Mesenchymal stem cell (in vitro differentiated cells and primary cell): ENCODE measurements around the gene MAPKAPK3.

Experiments used
- DNase-seq: peaks from one replicate; pipeline ENCODE4 v3.0.0-alpha.2; 2013
- H2AFZ ChIP-seq: one replicate; pipeline ENCODE4 v1.6.1; 2013; ENCODE audit warnings: low read depth, mild to moderate bottlenecking, control low read depth, inconsistent platforms, low read length, moderate library complexity
- H2AK5ac ChIP-seq: 2 replicates; pipeline ENCODE4 v1.6.1; 2013; ENCODE audit warnings: low read length, moderate library complexity, mild to moderate bottlenecking, inconsistent platforms; ENCODE audit not compliant: severe bottlenecking
- H2BK120ac ChIP-seq: one replicate; pipeline ENCODE4 v1.6.1; 2013; ENCODE audit warnings: low read depth, mild to moderate bottlenecking, inconsistent platforms, low read length, moderate library complexity
- H2BK12ac ChIP-seq, 2 experiments: one replicate each; pipeline ENCODE4 v1.6.1; 2013; ENCODE audit warnings: inconsistent platforms in 2 of 2, low read length in 2 of 2, mild to moderate bottlenecking in 2 of 2, moderate library complexity in 2 of 2, control low read depth in 1 of 2
- H2BK15ac ChIP-seq: one replicate; pipeline ENCODE4 v1.6.1; 2013; ENCODE audit warnings: mild to moderate bottlenecking, low read depth, inconsistent platforms; ENCODE audit not compliant: poor library complexity, severe bottlenecking
- H2BK5ac ChIP-seq: 2 replicates; pipeline ENCODE4 v1.6.1; 2013; ENCODE audit warnings: low read depth, mild to moderate bottlenecking, low read length, control low read depth, inconsistent platforms; ENCODE audit not compliant: poor library complexity, severe bottlenecking
- H3K14ac ChIP-seq, 2 experiments: one replicate each; pipeline ENCODE4 v1.6.1; 2013; ENCODE audit warnings: inconsistent platforms in 2 of 2, low read length in 2 of 2, control low read depth in 1 of 2, mild to moderate bottlenecking in 1 of 2, moderate library complexity in 1 of 2
- H3K18ac ChIP-seq, 2 experiments: one replicate each; pipeline ENCODE4 v1.6.1; 2013; ENCODE audit warnings: inconsistent platforms in 2 of 2, low read length in 2 of 2, control low read depth in 1 of 2, low read depth in 1 of 2, mild to moderate bottlenecking in 1 of 2
- H3K23ac ChIP-seq, 2 experiments: one replicate each; pipeline ENCODE4 v1.6.1; 2013; ENCODE audit warnings: inconsistent platforms in 2 of 2, low read length in 2 of 2, mild to moderate bottlenecking in 2 of 2, moderate library complexity in 2 of 2, control low read depth in 1 of 2
- H3K27ac ChIP-seq: 2 replicates; pipeline ENCODE4 v1.5.1; 2013; ENCODE audit warnings: mild to moderate bottlenecking, moderate library complexity, low read length, control low read depth, inconsistent platforms; ENCODE audit not compliant: poor library complexity, severe bottlenecking
- H3K27me3 ChIP-seq, 2 experiments: 2 replicates each; pipeline versions ENCODE4 v1.6.1 to v1.7.0; 2013; ENCODE audit warnings: low read length in 2 of 2, mild to moderate bottlenecking in 2 of 2, moderate library complexity in 2 of 2, control low read depth in 1 of 2, inconsistent platforms in 1 of 2; ENCODE audit not compliant: control insufficient read depth in 1 of 2, insufficient read depth in 1 of 2
- H3K36me3 ChIP-seq, 2 experiments: 2 replicates each; pipeline versions ENCODE4 v1.6.1 to v1.7.0; 2013; ENCODE audit warnings: low read length in 2 of 2, control low read depth in 1 of 2, inconsistent platforms in 1 of 2, low read depth in 1 of 2, mild to moderate bottlenecking in 1 of 2; ENCODE audit not compliant: insufficient read depth in 2 of 2, control insufficient read depth in 1 of 2
- H3K4ac ChIP-seq, 2 experiments: one replicate each; pipeline ENCODE4 v1.6.1; 2013; ENCODE audit warnings: inconsistent platforms in 2 of 2, low read length in 2 of 2, mild to moderate bottlenecking in 2 of 2, moderate library complexity in 2 of 2, control low read depth in 1 of 2, low read depth in 1 of 2
- H3K4me1 ChIP-seq: 2 replicates; pipeline ENCODE4 v1.6.1; 2013; ENCODE audit warnings: low read depth, low read length, control low read depth; ENCODE audit not compliant: control insufficient read depth, insufficient read depth
- H3K4me2 ChIP-seq: 2 replicates; pipeline ENCODE4 v1.6.1; 2013; ENCODE audit warnings: low read length, mild to moderate bottlenecking, inconsistent platforms; ENCODE audit not compliant: poor library complexity, severe bottlenecking
- H3K4me3 ChIP-seq, 2 experiments: 2 replicates each; pipeline versions ENCODE4 v1.5.1 to v1.7.0; 2013; ENCODE audit warnings: low read length in 2 of 2, mild to moderate bottlenecking in 2 of 2, control low read depth in 1 of 2, low read depth in 1 of 2; ENCODE audit not compliant: insufficient read depth in 1 of 2
- H3K79me1 ChIP-seq: replicated peaks from 2 replicates; pipeline ENCODE4 v1.6.1; 2013; ENCODE audit warnings: mild to moderate bottlenecking, control low read depth, low read length, inconsistent platforms; ENCODE audit not compliant: poor library complexity, severe bottlenecking
- H3K9ac ChIP-seq: 2 replicates; pipeline ENCODE4 v1.7.0; 2013; ENCODE audit warnings: mild to moderate bottlenecking, low read length, moderate library complexity
- H3K9me3 ChIP-seq: 2 replicates; pipeline ENCODE4 v1.7.0; 2013; ENCODE audit warnings: mild to moderate bottlenecking, low read length; ENCODE audit not compliant: control insufficient read depth
- H4K8ac ChIP-seq: one replicate; pipeline ENCODE4 v1.6.1; 2013; ENCODE audit warnings: inconsistent platforms, mild to moderate bottlenecking, low read length, moderate library complexity
- H4K91ac ChIP-seq: one replicate; pipeline ENCODE4 v1.6.1; 2013; ENCODE audit warnings: mild to moderate bottlenecking, low read length, inconsistent platforms
- WGBS: methylation state at CpG from one replicate; pipeline ENCODE4 v1.1.7; 2013; ENCODE audit warnings: mixed read lengths; 5-methylcytosine and 5-hydroxymethylcytosine counted together

MAPKAPK3 gene

DNA sequence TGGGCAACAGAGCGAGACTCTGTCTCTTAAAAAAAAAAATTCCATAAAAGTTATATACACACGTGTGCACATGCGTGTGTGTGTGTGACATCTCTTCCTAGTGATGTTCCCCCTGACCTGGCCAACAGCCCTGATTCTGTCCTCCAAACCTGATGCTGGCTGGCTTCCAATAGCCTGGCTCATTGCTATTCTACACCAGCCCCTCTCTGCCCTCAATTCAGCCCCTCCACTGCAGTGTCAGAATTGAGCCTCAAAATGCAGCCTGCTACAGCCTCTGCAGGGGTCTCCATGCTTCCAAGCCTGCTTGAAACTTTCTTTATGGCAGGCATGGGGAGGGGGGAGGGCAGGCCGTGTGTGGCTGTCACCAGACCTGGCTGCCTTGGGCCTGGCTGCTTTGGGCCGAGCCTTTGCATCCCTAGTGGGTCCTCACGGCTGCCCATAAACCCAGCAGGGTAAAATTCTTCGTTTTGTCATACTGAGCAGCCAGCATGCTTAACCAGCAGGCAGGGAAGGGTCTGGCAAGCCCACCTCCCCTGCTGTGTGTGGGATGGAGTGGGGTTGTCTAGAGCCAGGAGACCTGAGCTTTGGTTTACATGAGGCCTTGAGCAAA is 35.1 kb downstream of the MAPKAPK3 start:
- Histone ChIP-seq H3K14ac (no peak overlapping the region), H4K91ac (no peak overlapping the region), H3K27ac (no peak overlapping the region), H3K4me2 (no peak overlapping the region), H3K9ac (no peak overlapping the region), H3K9me3 (no peaks in the 10 kb centered on the region), H2BK12ac (no peak overlapping the region), H3K36me3 (peaks cover 21 to 35% of the 10 kb centered on the region in 2 experiments), H3K4me1 (peaks cover 3% of the 10 kb centered on the region), H2AFZ (no peak overlapping the region), H3K27me3 (peaks cover 0 to 24% of the 10 kb centered on the region in 2 experiments), H3K79me1 (no peaks in the 10 kb centered on the region), H2AK5ac (no peak overlapping the region), H3K4ac (no peak overlapping the region), H3K23ac (no peak overlapping the region), H2BK5ac (no peak overlapping the region), H2BK15ac (no peak overlapping the region), H3K4me3 (no peak overlapping the region), H3K18ac (no peak overlapping the region), H2BK120ac (no peak overlapping the region), H4K8ac (no peak overlapping the region)
- 46% methylated on average over 7 of the region's 7 CpGs for WGBS
- DNase-seq: no peak

DNA sequence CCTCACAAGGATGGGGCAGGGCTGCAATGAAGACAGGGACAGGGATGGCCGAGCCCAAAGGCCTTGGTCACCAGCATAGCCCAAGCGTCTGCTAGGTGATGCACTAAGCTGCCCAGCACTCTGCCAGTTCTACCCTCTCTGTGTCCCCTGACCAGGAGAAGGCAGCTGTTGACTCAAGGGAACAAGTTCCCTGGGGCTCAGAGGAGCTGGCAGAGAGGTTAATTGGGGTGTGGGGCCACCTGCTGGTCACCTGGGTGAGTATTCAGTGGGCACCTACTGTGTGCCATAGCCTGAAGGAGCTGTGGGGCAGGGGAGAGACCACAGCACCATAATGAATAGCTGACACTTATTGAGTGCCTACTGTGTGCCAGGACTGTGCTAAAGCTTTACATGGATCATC is 35.8 kb downstream of the MAPKAPK3 start:
- Histone ChIP-seq H3K23ac (no peak overlapping the region), H3K79me1 (no peaks in the 10 kb centered on the region), H3K18ac (no peak overlapping the region), H2BK12ac (no peak overlapping the region), H3K4me2 (no peak overlapping the region), H2BK5ac (no peak overlapping the region), H3K27me3 (peaks cover 0 to 26% of the 10 kb centered on the region in 2 experiments), H3K4me3 (no peak overlapping the region), H3K36me3 (peaks cover 14 to 28% of the 10 kb centered on the region in 2 experiments), H3K27ac (no peak overlapping the region), H3K9me3 (no peaks in the 10 kb centered on the region), H2AFZ (no peak overlapping the region), H2BK15ac (no peak overlapping the region), H2BK120ac (no peak overlapping the region), H3K4ac (no peak overlapping the region), H4K8ac (no peak overlapping the region), H3K9ac (no peak overlapping the region), H4K91ac (no peak overlapping the region), H2AK5ac (no peak overlapping the region), H3K14ac (no peak overlapping the region), H3K4me1 (peaks cover 3% of the 10 kb centered on the region)
- WGBS: 61% methylated on average over 2 of the region's 2 CpGs
- no peak for DNase-seq

DNA sequence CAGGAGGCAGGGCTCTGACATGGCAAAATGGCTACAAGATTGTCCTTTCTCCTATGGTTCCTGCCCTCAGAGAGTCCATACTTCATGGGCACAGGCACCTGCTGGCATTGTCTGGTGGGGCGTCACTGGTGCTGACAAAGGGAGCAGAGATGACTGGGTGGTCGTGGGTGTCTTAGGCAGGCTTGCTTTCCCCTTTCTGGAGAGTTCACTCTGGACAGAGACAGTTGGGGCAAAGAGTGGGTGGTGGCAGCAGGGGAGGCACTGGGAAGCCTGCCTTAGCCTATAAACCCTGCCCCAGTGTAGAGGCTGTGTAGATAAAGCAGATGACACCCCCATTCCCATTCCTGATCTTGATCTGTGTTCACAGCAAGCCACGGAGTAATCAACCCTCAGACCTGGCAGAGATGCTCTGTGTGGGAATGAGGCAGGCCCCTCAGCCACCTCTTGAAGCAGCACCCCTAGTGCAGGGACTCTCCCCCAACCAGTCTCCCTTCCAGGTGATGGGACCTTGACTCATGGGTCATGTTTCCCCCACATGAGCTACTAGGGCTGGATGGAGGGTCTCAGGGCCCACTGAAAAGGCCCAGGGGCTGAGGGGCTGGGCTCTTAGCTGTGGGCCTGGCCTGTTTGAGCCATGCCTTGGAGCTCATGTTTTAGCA is 37.1 kb downstream of the MAPKAPK3 start:
- no peak overlapping the region for H3K4ac ChIP-seq
- no peak overlapping the region for H3K27ac ChIP-seq
- H3K27me3 ChIP-seq: peaks cover 0 to 30% of the 10 kb centered on the region in 2 experiments
- no peak overlapping the region for H2BK120ac ChIP-seq
- H2AK5ac ChIP-seq: no peak overlapping the region
- H2BK12ac ChIP-seq: no peak overlapping the region
- H4K91ac ChIP-seq: no peak overlapping the region
- peaks cover 3% of the 10 kb centered on the region for H3K4me1 ChIP-seq
- H3K9me3 ChIP-seq: no peaks in the 10 kb centered on the region
- no peak overlapping the region for H3K23ac ChIP-seq
- no peak overlapping the region for H2BK5ac ChIP-seq
- H2AFZ ChIP-seq: no peak overlapping the region
- H2BK15ac ChIP-seq: no peak overlapping the region
- H3K4me2 ChIP-seq: no peak overlapping the region
- no peak overlapping the region for H3K9ac ChIP-seq
- no peak overlapping the region for H3K4me3 ChIP-seq
- H4K8ac ChIP-seq: no peak overlapping the region
- no peaks in the 10 kb centered on the region for H3K79me1 ChIP-seq
- peaks cover 6 to 15% of the 10 kb centered on the region in 2 experiments for H3K36me3 ChIP-seq
- no peak for DNase-seq
- 67% methylated on average over 2 of the region's 3 CpGs for WGBS
- H3K14ac ChIP-seq: no peak overlapping the region
- no peak overlapping the region for H3K18ac ChIP-seq

DNA sequence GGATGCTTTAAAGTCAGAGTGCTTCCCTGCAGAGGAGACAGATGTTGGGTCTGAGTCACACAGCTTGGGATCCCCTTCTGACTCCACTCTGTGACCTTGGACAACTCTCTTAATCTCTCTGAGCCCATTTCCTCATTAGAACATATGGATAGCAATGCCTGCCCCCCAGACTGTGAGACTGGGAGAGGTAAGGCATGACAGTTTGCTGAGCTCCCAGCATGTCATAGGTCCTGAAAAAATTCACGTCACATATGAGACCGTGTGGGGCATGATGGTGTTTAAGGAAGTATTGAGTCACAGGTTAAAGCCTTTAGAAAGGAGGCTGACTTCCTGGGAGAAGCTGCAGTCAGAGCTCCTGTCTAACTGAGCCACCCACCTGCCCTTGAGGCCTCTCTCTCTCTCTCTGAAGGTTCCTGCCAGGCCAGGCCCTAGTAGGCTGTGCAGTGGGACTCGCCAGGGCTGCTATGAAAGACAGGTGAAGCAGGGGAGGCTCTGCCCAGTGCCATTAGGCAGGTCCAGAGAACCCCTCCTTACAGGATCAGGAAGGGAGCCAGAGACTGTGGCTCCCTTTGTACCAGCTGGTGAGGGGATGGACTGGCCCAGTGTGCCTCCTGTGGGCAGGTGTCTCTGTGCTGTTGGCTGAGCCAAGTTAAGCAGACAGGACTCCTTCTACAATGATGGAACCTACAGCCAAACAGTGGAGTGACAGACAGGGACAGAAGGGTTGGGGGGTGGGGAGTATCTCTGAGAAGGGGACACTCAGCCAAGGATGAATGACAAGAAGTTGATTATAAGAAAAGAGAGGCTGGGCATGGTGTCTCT is 38.3 kb downstream of the MAPKAPK3 start:
- no peak overlapping the region for H4K8ac ChIP-seq
- H3K4me3 ChIP-seq: no peak overlapping the region
- H3K18ac ChIP-seq: no peak overlapping the region
- no peak overlapping the region for H3K4ac ChIP-seq
- no peak overlapping the region for H2BK12ac ChIP-seq
- no peak overlapping the region for H3K9ac ChIP-seq
- peaks cover 0 to 3% of the 10 kb centered on the region in 2 experiments for H3K36me3 ChIP-seq
- no peak overlapping the region for H2AK5ac ChIP-seq
- no peak overlapping the region for H2BK120ac ChIP-seq
- no peak overlapping the region for H2BK15ac ChIP-seq
- H3K23ac ChIP-seq: peak overlapping the region in 1 of 2 experiments; percentile 25
- H3K9me3 ChIP-seq: no peaks in the 10 kb centered on the region
- H4K91ac ChIP-seq: no peak overlapping the region
- no peak overlapping the region for H3K27ac ChIP-seq
- no peak for DNase-seq
- H3K14ac ChIP-seq: peak overlapping the region in 1 of 2 experiments; percentile 63
- peaks cover 0 to 30% of the 10 kb centered on the region in 2 experiments for H3K27me3 ChIP-seq
- 84% methylated on average over 2 of the region's 3 CpGs for WGBS
- H3K4me2 ChIP-seq: no peak overlapping the region
- no peak overlapping the region for H2AFZ ChIP-seq
- peaks cover 3% of the 10 kb centered on the region for H3K4me1 ChIP-seq
- no peaks in the 10 kb centered on the region for H3K79me1 ChIP-seq
- H2BK5ac ChIP-seq: no peak overlapping the region
